H1 (cell line): ENCODE measurements around the gene ENTPD2. TPM values are rescaled to one million over a fixed set of nuclear protein-coding genes. Genes with fewer than 3 reads are reported as not detected.

Source experiments
- CTCF ChIA-PET: fragments of 300-600 bp; sonication (Branson Sonifier 250); formaldehyde crosslinking; loops from one replicate; lab custom pipeline; 2021; ENCODE audit not compliant: partially characterized antibody; lab: Charles Lee
- POLR2A ChIA-PET: fragments of 300-600 bp; sonication (Branson Sonifier 250); formaldehyde crosslinking; loops from one replicate; lab custom pipeline; 2021; ENCODE audit warnings: inconsistent platforms; ENCODE audit not compliant: partially characterized antibody; lab: Charles Lee
- DNase-seq, 2 experiments: peaks; one replicate each; pipeline versions ENCODE4 v3.0.0 to v3.0.0-alpha.2; 2010 to 2022; ENCODE audit warnings: low spot score in 2 of 2, low read depth in 1 of 2, mixed read lengths in 1 of 2
- FAIRE-seq: peaks from 2 replicates; lab custom pipeline; 2011; peaks lifted over from hg19 to GRCh38; lab: Jason Lieb, UNC
- H2AFZ ChIP-seq: 2 replicates; pipeline ENCODE4 v1.8.1; 2012; ENCODE audit warnings: low read length, inconsistent platforms
- H2AK5ac ChIP-seq: 2 replicates; pipeline ENCODE4 v1.6.1; 2013; ENCODE audit warnings: low read depth, low read length
- H2BK120ac ChIP-seq: replicated peaks from 2 replicates; pipeline ENCODE3; 2013; ENCODE audit warnings: low read depth, low read length, inconsistent platforms
- H2BK12ac ChIP-seq: 2 replicates; pipeline ENCODE4 v1.6.1; 2013; ENCODE audit warnings: low read depth, low read length
- H2BK15ac ChIP-seq: 2 replicates; pipeline ENCODE4 v1.6.1; 2013; ENCODE audit warnings: low read length
- H2BK20ac ChIP-seq: 2 replicates; pipeline ENCODE4 v1.6.1; 2013; ENCODE audit warnings: low read length
- H2BK5ac ChIP-seq: 2 replicates; pipeline ENCODE4 v1.6.1; 2013; ENCODE audit warnings: low read depth, low read length
- H3K14ac ChIP-seq: 2 replicates; pipeline ENCODE4 v1.6.1; 2013; ENCODE audit warnings: inconsistent platforms; ENCODE audit not compliant: insufficient read length
- H3K18ac ChIP-seq: 2 replicates; pipeline ENCODE4 v1.6.1; 2013; ENCODE audit warnings: low read length; ENCODE audit errors: extremely low read depth
- H3K23ac ChIP-seq: 2 replicates; pipeline ENCODE4 v1.6.1; 2013; ENCODE audit warnings: inconsistent platforms; ENCODE audit not compliant: insufficient read length
- H3K23me2 ChIP-seq: 2 replicates; pipeline ENCODE4 v1.6.1; 2013; ENCODE audit warnings: low read depth, low read length
- H3K27ac ChIP-seq: 2 replicates; pipeline ENCODE4 v1.6.1; 2011; ENCODE audit warnings: low read depth, low read length, inconsistent platforms
- H3K27me3 ChIP-seq, 4 experiments: replicated peaks in 1 of 4; 1 replicate in 1 of 4; 2 replicates in 3 of 4; pipeline versions ENCODE4 v1.6.1 to v1.8.1; 2011 to 2013; ENCODE audit warnings: low read length in 3 of 4, mild to moderate bottlenecking in 3 of 4, inconsistent platforms in 2 of 4, mixed read lengths in 2 of 4, moderate library complexity in 1 of 4; ENCODE audit not compliant: control insufficient read depth in 3 of 4, insufficient read depth in 3 of 4; ENCODE audit errors: extremely low read depth in 1 of 4
- H3K36me3 ChIP-seq, 4 experiments: 2 replicates each; pipeline versions ENCODE4 v1.6.1 to v1.8.1; 2011 to 2013; ENCODE audit warnings: mild to moderate bottlenecking in 4 of 4, low read length in 3 of 4, moderate library complexity in 2 of 4, control low read depth in 1 of 4, inconsistent platforms in 1 of 4; ENCODE audit not compliant: insufficient read depth in 4 of 4, control insufficient read depth in 2 of 4
- H3K4ac ChIP-seq: replicated peaks from 2 replicates; pipeline ENCODE3; 2013; ENCODE audit warnings: low read length, low read depth, mixed read lengths, inconsistent platforms; ENCODE audit not compliant: insufficient read length
- H3K4me1 ChIP-seq, 4 experiments: replicated peaks in 1 of 4; 1 replicate in 1 of 4; 2 replicates in 3 of 4; pipeline versions ENCODE4 v1.6.1 to v1.8.1; 2011 to 2013; ENCODE audit warnings: low read length in 3 of 4, inconsistent platforms in 2 of 4, mixed read lengths in 1 of 4; ENCODE audit not compliant: insufficient read depth in 4 of 4, control insufficient read depth in 3 of 4
- H3K4me2 ChIP-seq, 2 experiments: 2 replicates each; pipeline versions ENCODE4 v1.6.1 to v1.8.1; 2011 to 2013; ENCODE audit warnings: low read depth in 2 of 2, low read length in 2 of 2, control low read depth in 1 of 2, inconsistent platforms in 1 of 2, mild to moderate bottlenecking in 1 of 2; ENCODE audit not compliant: insufficient read depth in 1 of 2
- H3K4me3 ChIP-seq, 4 experiments: fragments of 200-600, 300-600 bp in 1 of 4; sonication (generic), shearing (Covaris generic), sonication (Bioruptor Twin) in 1 of 4; 2 replicates each; pipeline versions ENCODE4 v1.5.1 to v1.8.1; 2011 to 2016; ENCODE audit warnings: low read length in 4 of 4, low read depth in 3 of 4, control low read depth in 2 of 4, inconsistent platforms in 2 of 4, mild to moderate bottlenecking in 2 of 4, mixed read lengths in 1 of 4, moderate library complexity in 1 of 4; ENCODE audit not compliant: insufficient read depth in 2 of 4; ENCODE audit errors: extremely low read depth in 1 of 4
- H3K56ac ChIP-seq: replicated peaks from 2 replicates; pipeline ENCODE3; 2013; ENCODE audit warnings: low read depth, mild to moderate bottlenecking, mixed read lengths, low read length, inconsistent platforms; ENCODE audit not compliant: insufficient read length
- H3K79me1 ChIP-seq: 2 replicates; pipeline ENCODE4 v1.6.1; 2013; ENCODE audit warnings: low read depth, low read length, control low read depth
- H3K79me2 ChIP-seq, 2 experiments: 2 replicates each; pipeline versions ENCODE4 v1.6.1 to v1.8.1; 2012 to 2013; ENCODE audit warnings: low read length in 2 of 2, mild to moderate bottlenecking in 2 of 2, inconsistent platforms in 1 of 2; ENCODE audit not compliant: insufficient read depth in 2 of 2, control insufficient read depth in 1 of 2
- H3K9ac ChIP-seq, 4 experiments: replicated peaks in 1 of 4; 1 replicate in 1 of 4; 2 replicates in 3 of 4; pipeline versions ENCODE4 v1.6.1 to v1.8.1; 2011 to 2013; ENCODE audit warnings: low read depth in 3 of 4, low read length in 3 of 4, control low read depth in 2 of 4, mild to moderate bottlenecking in 2 of 4, moderate library complexity in 2 of 4, inconsistent platforms in 1 of 4; ENCODE audit errors: extremely low read depth in 1 of 4
- H3K9me3 ChIP-seq, 2 experiments: 2 replicates each; pipeline versions ENCODE4 v1.6.1 to v1.8.1; 2012 to 2013; ENCODE audit warnings: mild to moderate bottlenecking in 2 of 2, moderate library complexity in 2 of 2, control low read depth in 1 of 2, inconsistent platforms in 1 of 2, low read depth in 1 of 2, low read length in 1 of 2, mixed read lengths in 1 of 2; ENCODE audit not compliant: insufficient read depth in 2 of 2
- H4K20me1 ChIP-seq, 2 experiments: replicated peaks in 1 of 2; 2 replicates each; pipeline versions ENCODE3 to v1.8.1; 2011 to 2013; ENCODE audit warnings: inconsistent platforms in 2 of 2, low read length in 2 of 2, mild to moderate bottlenecking in 1 of 2; ENCODE audit not compliant: insufficient read depth in 2 of 2, control insufficient read depth in 1 of 2
- H4K5ac ChIP-seq: 2 replicates; pipeline ENCODE4 v1.6.1; 2013; ENCODE audit warnings: low read length, low read depth, mixed read lengths, inconsistent platforms; ENCODE audit not compliant: insufficient read length
- H4K8ac ChIP-seq: 2 replicates; pipeline ENCODE4 v1.8.0; 2013; ENCODE audit warnings: mild to moderate bottlenecking, moderate library complexity, low read length, inconsistent platforms; ENCODE audit not compliant: insufficient read depth; ENCODE audit errors: extremely low read depth
- H4K91ac ChIP-seq: replicated peaks from 2 replicates; pipeline ENCODE3; 2013; ENCODE audit warnings: low read length, mixed read lengths, inconsistent platforms; ENCODE audit not compliant: insufficient read length
- ATF2 ChIP-seq: IDR thresholded peaks from 2 replicates; pipeline ENCODE4 v1.6.1; 2012; ENCODE audit warnings: low read length, inconsistent platforms
- CBX5 ChIP-seq: fragments of 300-800, 300-1000 bp; sonication (generic); IDR thresholded peaks from 2 replicates; pipeline ENCODE4 v1.7.1; 2016; ENCODE audit warnings: antibody characterized with exemption, low read length, low read depth
- CHD2 ChIP-seq: IDR thresholded peaks from 2 replicates; pipeline ENCODE4 v1.6.1; 2012; ENCODE audit warnings: low read length, improper control_type of control experiment
- EGR1 ChIP-seq: IDR thresholded peaks from 2 replicates; pipeline ENCODE4 v1.6.1; 2011; ENCODE audit warnings: low read depth, low read length, borderline replicate concordance
- JUN ChIP-seq: IDR thresholded peaks from 2 replicates; pipeline ENCODE4 v1.6.1; 2011; ENCODE audit warnings: low read depth, mild to moderate bottlenecking, improper control_type of control experiment, low read length
- MAX ChIP-seq: IDR thresholded peaks from 2 replicates; pipeline ENCODE4 v1.6.1; 2012; ENCODE audit warnings: inconsistent platforms
- RAD21 ChIP-seq, 2 experiments: IDR thresholded peaks in 1 of 2; conservative IDR thresholded peaks in 1 of 2; 2 replicates each; pipeline ENCODE4 v1.6.1; 2011; ENCODE audit warnings: low read depth in 2 of 2, low read length in 2 of 2, improper control_type of control experiment in 1 of 2, inconsistent platforms in 1 of 2, mild to moderate bottlenecking in 1 of 2, moderate library complexity in 1 of 2
- RNF2 ChIP-seq: fragments of 200-900, 300-1000 bp; sonication (generic); IDR thresholded peaks from 2 replicates; pipeline ENCODE4 v1.7.1; 2016; ENCODE audit warnings: borderline replicate concordance, low read depth, mild to moderate bottlenecking, antibody characterized with exemption, low read length; ENCODE audit not compliant: poor library complexity, severe bottlenecking; ENCODE audit errors: missing control alignments
- SP4 ChIP-seq: IDR thresholded peaks from 2 replicates; pipeline ENCODE4 v1.6.1; 2012; ENCODE audit warnings: low read length, inconsistent platforms
- WGBS, 2 experiments: shearing (Covaris generic) in 1 of 2; methylation state at CpG; one replicate each; pipeline versions ENCODE4 v1.1.6 to v1.1.7; 2013 to 2015; ENCODE audit warnings: low lambda C conversion rate in 2 of 2, mixed read lengths in 2 of 2, inconsistent platforms in 1 of 2, low coverage in 1 of 2, missing lambda C conversion rate in 1 of 2; ENCODE audit not compliant: insufficient replicate concordance in 2 of 2, insufficient coverage in 1 of 2, insufficient read length in 1 of 2; ENCODE audit errors: extremely low coverage in 1 of 2, missing lambda C conversion rate in 1 of 2; 5-methylcytosine and 5-hydroxymethylcytosine counted together
- polyA plus RNA-seq, 7 experiments: library from polyadenylated mRNA; depleted of rRNA in 3 of 7; stranded (reverse) in 5 of 7; unstranded in 2 of 7; fragments of >200 nt in 5 of 7; fragments of 200-250 nt in 2 of 7; gene quantifications; 1 replicate in 5 of 7; 2 replicates in 1 of 7; 4 replicates in 1 of 7; pipeline versions ENCODE4 v1.2.1 to v1.2.3, GENCODE V29; 2011 to 2013; ENCODE audit warnings: missing spikeins in 2 of 7, mixed read lengths in 2 of 7
- total RNA-seq: library from RNA; stranded (reverse); fragmentation: NEBNext Ultra II Directional; extraction: Animal tissue kit (Norgen Biotek cat#: 25700); gene quantifications from 2 replicates; pipeline ENCODE4 v1.2.1, GENCODE V29; 2021

Gene ENTPD2
- total and polyA plus RNA-seq, 2 of the 8 experiments (the other 6 are each of a cell fraction or from before 2014, with no cell fraction given): 0.65 to 3.8 TPM

GRCh38 chr9:137020771-137021567, 32.9 kb downstream of the ENTPD2 start:
- Histone ChIP-seq H2AFZ (no peak overlapping the region), H4K20me1 (peaks cover 0 to 8% of the 10 kb centered on the region in 2 experiments), H2BK12ac (no peak overlapping the region), H3K79me2 (no peaks in the 10 kb centered on the region), H3K79me1 (no peaks in the 10 kb centered on the region), H2BK20ac (no peak overlapping the region), H3K23me2 (no peaks in the 10 kb centered on the region), H3K18ac (no peak overlapping the region; the same call in 1 of the 2 replicates), H2BK5ac (no peak overlapping the region), H4K8ac (peak overlapping the region; percentile 51; the same call in 1 of the 2 replicates), H3K4me1 (peaks cover 0 to 9% (median 3%) of the 10 kb centered on the region in 4 experiments; a peak in 3 of 7 replicates), H3K4me2 (no peak overlapping the region), H2AK5ac (no peak overlapping the region), H3K14ac (no peak overlapping the region), H3K36me3 (peaks cover 0 to 5% (median 0%) of the 10 kb centered on the region in 4 experiments; a peak in 1 of 8 replicates), H3K27me3 (peaks cover 0 to 3% (median 0%) of the 10 kb centered on the region in 4 experiments; a peak in 2 of 7 replicates), H3K56ac (no peak overlapping the region), H4K91ac (no peak overlapping the region), H3K4ac (no peak overlapping the region), H3K9me3 (peaks cover 0 to 12% of the 10 kb centered on the region in 2 experiments; a peak in 1 of 4 replicates), H2BK15ac (peak overlapping the region; percentile 72; the same call in 1 of the 2 replicates), H3K9ac (no peak overlapping the region), H3K4me3 (no peak overlapping the region), H3K23ac (no peak overlapping the region), H3K27ac (no peak overlapping the region), H4K5ac (no peak overlapping the region), H2BK120ac (no peak overlapping the region)
- no peak for DNase-seq
- CTCF ChIA-PET: interaction anchor here (0.8 to 7.2 kb wide), 14 partner anchors 9 to 73 kb away, joined by 3 to 54 read pairs (median 4); partner anchors contain the start of genes ABCA2 and FUT7
- FAIRE-seq: no peak
- POLR2A ChIA-PET: no interaction called here
- 88% methylated on average over 21 of the region's 32 CpGs; no CpG with 5 or more reads in 1 of the 2 experiments for WGBS, 2 experiments
- TF ChIP-seq MAX (no peak), RAD21 (IDR thresholded peaks at IDR 0.05 in 1 of 2, conservative IDR thresholded peaks at IDR 0.05 in 1 of 2; ENCODE audit: low read depth in 2 of 2, low read length in 2 of 2) (no peak), CBX5 (no peak), SP4 (no peak), EGR1 (no peak), ATF2 (no peak), JUN (no peak), RNF2 (no peak), CHD2 (no peak)
